K562 (cell line): ENCODE measurements around the gene TCF7. TPM values are rescaled to one million over a fixed set of nuclear protein-coding genes. Genes with fewer than 3 reads are reported as not detected.

ENCODE experiments used
- ATAC-seq: fragments of 200-7000 bp; cut with Tn5 transposase; 3 replicates; pipeline ENCODE4 v1.9.1; 2020; ENCODE audit warnings: moderate library complexity
- BruUV-seq: library from RNA; stranded (reverse); fragments of 400-500 nt; replicated peaks from 2 replicates; lab custom pipeline; 2021; lab: Mats Ljungman, UMichigan
- CTCF ChIA-PET: fragments of 300-600 bp; formaldehyde crosslinking; extraction: SDS; loops from one replicate; lab custom pipeline; 2021; ENCODE audit warnings: low intra/inter-chr PET ratio; lab: Yijun Ruan, JAX
- POLR2A ChIA-PET: fragments of 300-600, 350-650 bp; sonication (Branson Sonifier 250); formaldehyde crosslinking; extraction: SDS; loops from one replicate; lab custom pipeline; 2021; ENCODE audit warnings: antibody characterized with exemption, inconsistent platforms; lab: Yijun Ruan, JAX
- DNase-seq, 4 experiments: peaks; one replicate each; pipeline versions ENCODE4 v3.0.0 to v3.0.0-alpha.2; 2011 to 2018; ENCODE audit warnings: low spot score in 3 of 4, mixed read lengths in 3 of 4; ENCODE audit errors: extremely low read depth in 1 of 4
- FAIRE-seq: peaks from 2 replicates; lab custom pipeline; 2011; peaks lifted over from hg19 to GRCh38; lab: Jason Lieb, UNC
- H2AFZ ChIP-seq: 2 replicates; pipeline ENCODE4 v1.6.0; 2011; ENCODE audit warnings: low read depth, low read length, control low read depth, inconsistent platforms
- H3K27ac ChIP-seq: fragments of 200-600 bp; 3 replicates; pipeline ENCODE4 v1.8.0; 2011; ENCODE audit warnings: low read depth, mild to moderate bottlenecking, control low read depth, inconsistent platforms, low read length, moderate library complexity, mixed read lengths; ENCODE audit errors: extremely low read depth
- H3K27me3 ChIP-seq, 2 experiments: fragments of 300-600 bp in 1 of 2; 2 replicates in 1 of 2; 3 replicates in 1 of 2; pipeline versions ENCODE4 v1.6.0 to v1.8.0; 2011; ENCODE audit warnings: inconsistent platforms in 2 of 2, low read length in 2 of 2, mild to moderate bottlenecking in 1 of 2, mixed read lengths in 1 of 2, moderate library complexity in 1 of 2; ENCODE audit not compliant: control insufficient read depth in 2 of 2, insufficient read depth in 2 of 2
- H3K36me3 ChIP-seq: fragments of 300-600 bp; 3 replicates; pipeline ENCODE4 v1.8.0; 2011; ENCODE audit warnings: mild to moderate bottlenecking, low read length, inconsistent platforms; ENCODE audit not compliant: control insufficient read depth, insufficient read depth
- H3K4me1 ChIP-seq, 2 experiments: fragments of 200-600 bp in 1 of 2; replicated peaks in 1 of 2; 2 replicates in 1 of 2; 3 replicates in 1 of 2; pipeline versions ENCODE4 v1.5.1 to v1.8.0; 2011; ENCODE audit warnings: inconsistent platforms in 2 of 2, low read length in 2 of 2, mild to moderate bottlenecking in 1 of 2, mixed read lengths in 1 of 2, moderate library complexity in 1 of 2; ENCODE audit not compliant: control insufficient read depth in 2 of 2, insufficient read depth in 2 of 2
- H3K4me2 ChIP-seq: 2 replicates; pipeline ENCODE4 v1.6.1; 2011; ENCODE audit warnings: low read length, control low read depth, inconsistent platforms, mixed read lengths; ENCODE audit not compliant: insufficient read depth
- H3K4me3 ChIP-seq: fragments of 200-600 bp; sonication (generic), shearing (Covaris generic); 2 replicates; pipeline ENCODE4 v1.5.1; 2016; ENCODE audit warnings: control low read depth, inconsistent platforms
- H3K79me2 ChIP-seq: fragments of 200-600 bp; 3 replicates; pipeline ENCODE4 v1.8.0; 2011; ENCODE audit warnings: low read length, inconsistent platforms; ENCODE audit not compliant: control insufficient read depth, insufficient read depth
- H3K9ac ChIP-seq, 2 experiments: 2 replicates each; pipeline versions ENCODE4 v1.6.0 to v1.6.1; 2011; ENCODE audit warnings: low read depth in 2 of 2, low read length in 2 of 2, control low read depth in 1 of 2, inconsistent platforms in 1 of 2, mild to moderate bottlenecking in 1 of 2, mixed read lengths in 1 of 2; ENCODE audit not compliant: insufficient read depth in 1 of 2
- H3K9me1 ChIP-seq: one replicate; pipeline ENCODE4 v1.6.0; 2011; ENCODE audit warnings: inconsistent platforms, mild to moderate bottlenecking, low read length, moderate library complexity; ENCODE audit not compliant: control insufficient read depth, insufficient read depth
- H3K9me3 ChIP-seq: replicated peaks from 2 replicates; pipeline ENCODE4 v1.5.1; 2011; ENCODE audit warnings: low read depth, low read length, inconsistent platforms; ENCODE audit not compliant: control insufficient read depth, insufficient read depth
- H4K20me1 ChIP-seq: replicated peaks from 2 replicates; pipeline ENCODE4 v1.6.1; 2011; ENCODE audit warnings: low read length, inconsistent platforms, mixed read lengths; ENCODE audit not compliant: control insufficient read depth, insufficient read depth
- ATF6 ChIP-seq: sonication (generic); formaldehyde crosslinking; IDR thresholded peaks from 2 replicates; pipeline ENCODE4 v1.4.0; 2020; ENCODE audit warnings: mild to moderate bottlenecking, missing genetic modification reagents
- HMGN3 ChIP-seq: IDR thresholded peaks from 2 replicates; pipeline ENCODE4 v1.6.1; 2011; ENCODE audit warnings: borderline replicate concordance, low read depth, mild to moderate bottlenecking, mixed read lengths, low read length; ENCODE audit not compliant: insufficient read length; ENCODE audit errors: extremely low read depth
- NCOA1 ChIP-seq: fragments of 450-650 bp; IDR thresholded peaks from 2 replicates; pipeline ENCODE4 v1.6.1; 2016; ENCODE audit warnings: low read depth
- RAD51 ChIP-seq: fragments of 450-650 bp; IDR thresholded peaks from 2 replicates; pipeline ENCODE4 v1.7.1; 2016; ENCODE audit warnings: low read depth, mild to moderate bottlenecking, borderline replicate concordance
- RBM22 ChIP-seq: fragments of 200-400 bp; formaldehyde crosslinking; IDR thresholded peaks from 2 replicates; pipeline ENCODE4 v1.6.1; 2018; ENCODE audit warnings: low read length, low read depth; ENCODE audit not compliant: poor library complexity, severe bottlenecking
- TRIM24 ChIP-seq, 2 experiments: fragments of 450-650 bp; IDR thresholded peaks; 2 replicates each; pipeline ENCODE4 v1.6.1; 2016
- ZNF512 ChIP-seq: IDR thresholded peaks from 2 replicates; pipeline ENCODE4 v1.6.1; 2016; ENCODE audit warnings: missing genetic modification characterization, missing compliant biosample characterization
- WGBS: fragments of 100-300 bp; shearing (Covaris generic); methylation state at CpG from one replicate; pipeline ENCODE4 v1.1.6; 2016; ENCODE audit warnings: low coverage, mixed read lengths; ENCODE audit not compliant: insufficient coverage; ENCODE audit errors: missing lambda C conversion rate; 5-methylcytosine and 5-hydroxymethylcytosine counted together
- in situ Hi-C: fragments of 300-500 bp; cut with MboI; formaldehyde crosslinking; loops from 4 replicates; pipeline ENCODE4 v1.15.0; 2018; ENCODE audit warnings: inconsistent platforms, mixed read lengths
- intact Hi-C: fragments of 100-400 bp; cut with micrococcal nuclease; formaldehyde crosslinking; loops from 2 replicates; pipeline ENCODE4 v1.14.2; 2022
- polyA plus RNA-seq, 8 experiments: library from polyadenylated mRNA; depleted of rRNA in 4 of 8; stranded (reverse) in 5 of 8; unstranded in 3 of 8; fragments of >200 nt; fragmentation: Nextera tagmentation in 2 of 8; fragmentation: Illumina TruSeq in 1 of 8; extraction: Ambion mirVana in 2 of 8; extraction: Trizol in 1 of 8; gene quantifications; 2 replicates each; pipeline versions ENCODE4 v1.2.1 to v1.2.3, GENCODE V29; 2011 to 2014; ENCODE audit warnings: inconsistent platforms in 1 of 8, missing spikeins in 1 of 8
- total RNA-seq, 7 experiments: library from RNA; depleted of rRNA in 6 of 7; stranded (reverse); fragments of >200 nt in 6 of 7; fragmentation: Illumina TruSeq in 2 of 7; extraction: Trizol in 2 of 7; gene quantifications; 2 replicates each; pipeline versions ENCODE4 v1.2.1 to v1.2.3, GENCODE V29; 2011 to 2021; ENCODE audit warnings: low replicate concordance in 1 of 7

TCF7 gene
- total and polyA plus RNA-seq, 9 of the 15 experiments (the other 6 are each of a cell fraction or from before 2014, with no cell fraction given), result 1.6 to 14.9 (median 4.2) TPM

GRCh38 chr5:134138416-134139376 is 24.2 kb downstream of the TCF7 start:
- H3K9ac ChIP-seq, result peak overlapping the region in 1 of 2 experiments; percentile 37; a peak in 2 of 4 replicates
- 89% methylated on average over 3 of the region's 3 CpGs for WGBS
- H3K4me1 ChIP-seq, result peaks cover 10 to 30% of the 10 kb centered on the region in 2 experiments; a peak in 4 of 5 replicates
- ChIA-PET POLR2A (interaction anchor here (0.6 to 2.3 kb wide), 9 partner anchors 9 to 123 kb away, joined by 3 to 11 read pairs (median 4); no protein-coding TSS in a partner anchor), CTCF (interaction anchor here (0.6 to 0.7 kb wide), 2 partner anchors 36 to 164 kb away, joined by 3 to 4 read pairs; no protein-coding TSS in a partner anchor)
- DNase-seq, result no peak
- H3K27me3 ChIP-seq, result no peaks in the 10 kb centered on the region
- peaks cover 18% of the 10 kb centered on the region for H3K79me2 ChIP-seq
- H3K4me3 ChIP-seq, result no peak overlapping the region
- no peak overlapping the region for H3K27ac ChIP-seq
- H3K9me3 ChIP-seq, result no peaks in the 10 kb centered on the region
- peaks cover 8% of the 10 kb centered on the region for H3K9me1 ChIP-seq
- no TSS peak for BruUV-seq
- H3K36me3 ChIP-seq, result peaks cover 77% of the 10 kb centered on the region; the same call in 2 of the 3 replicates
- no peak overlapping the region for H2AFZ ChIP-seq
- intact Hi-C loops (no loop called here), in situ Hi-C loops (no loop called here)
- peak; percentile 26 for FAIRE-seq
- TF ChIP-seq HMGN3, result no peak
- no peak for TF ChIP-seq ATF6
- no peak for TF ChIP-seq RAD51
- no peak for TF ChIP-seq ZNF512 (tag)
- TF ChIP-seq RBM22, result no peak
- TF ChIP-seq TRIM24 (IDR thresholded peaks at IDR 0.05), result no peak
- no peak for TF ChIP-seq NCOA1
- peaks cover 24% of the 10 kb centered on the region for H4K20me1 ChIP-seq
- no peak for ATAC-seq
- H3K4me2 ChIP-seq, result no peak overlapping the region
